Ovary (tissue), 9 donors: Measurements from ENCODE around the gene SGK1. TPM values are rescaled to one million over a fixed set of nuclear protein-coding genes. Genes with fewer than 3 reads are reported as not detected.
A peak's percentile ranks its signal among the peaks of the same experiment; 100 is the strongest.

Experiments
- DNase-seq, 5 donors: peaks; one replicate each; pipeline ENCODE4 v3.0.0-alpha.2; 2019 to 2020
- H3K27ac ChIP-seq, 2 donors: fragments of 200-600 bp; one replicate each; pipeline versions ENCODE4 v1.5.1 to v1.8.0; 2019 to 2022
- H3K27me3 ChIP-seq: fragments of 200-600 bp; one replicate; pipeline ENCODE4 v1.8.0; 2022
- H3K36me3 ChIP-seq: fragments of 200-600 bp; sonication (generic); one replicate; pipeline ENCODE4 v1.5.1; 2019
- H3K4me1 ChIP-seq: one replicate; pipeline ENCODE4 v1.8.1; 2013; ENCODE audit warnings: mild to moderate bottlenecking, moderate library complexity; ENCODE audit not compliant: insufficient read depth
- H3K4me3 ChIP-seq: fragments of 200-600 bp; sonication (generic); one replicate; pipeline ENCODE4 v1.5.1; 2017
- H3K9me3 ChIP-seq, 2 donors: fragments of 200-600 bp in 1 of 2; sonication (generic) in 1 of 2; one replicate each; pipeline versions ENCODE4 v1.5.1 to v1.8.1; 2013 to 2019; ENCODE audit warnings: mild to moderate bottlenecking in 1 of 2, moderate library complexity in 1 of 2
- EP300 ChIP-seq: sonication (generic); formaldehyde crosslinking; IDR thresholded peaks from one replicate; pipeline ENCODE4 v1.6.1; 2017; ENCODE audit warnings: antibody characterized with exemption
- POLR2A ChIP-seq: fragments of 450-650 bp; IDR thresholded peaks from one replicate; pipeline ENCODE4 v1.6.1; 2017; ENCODE audit warnings: antibody characterized with exemption, mild to moderate bottlenecking, moderate library complexity
- WGBS, 3 donors: extraction: QIAGEN DNeasy Blood & Tissue Kit in 1 of 3; methylation state at CpG; one replicate each; pipeline versions ENCODE4 v1.1.5 to v1.1.7; 2013 to 2017; 5-methylcytosine and 5-hydroxymethylcytosine counted together
- intact Hi-C, 4 donors: fragments of 100-400 bp; cut with DNase I; formaldehyde crosslinking; loops; one replicate each; pipeline versions ENCODE4 v1.11.0 to v1.15.1; 2022 to 2023
- polyA plus RNA-seq, 2 donors: library from polyadenylated mRNA; stranded (reverse); fragments of 200-250 nt in 1 of 2; fragments of 350-450 nt in 1 of 2; fragmentation: Illumina TruSeq in 1 of 2; extraction: RNeasy Lipid Tissue Mini Kit (QIAGEN cat#74804) in 1 of 2; gene quantifications; one replicate each; pipeline ENCODE4 v1.2.3, GENCODE V29; 2013 to 2014
- total RNA-seq, 7 donors: library from RNA; depleted of rRNA in 2 of 7; stranded (reverse); fragments of >200 nt in 2 of 7; fragmentation: NEBNext Ultra II Directional in 3 of 7; extraction: Animal tissue kit (Norgen Biotek cat#: 25700) in 3 of 7; gene quantifications; one replicate each; pipeline versions ENCODE4 v1.1.0 to v1.2.4, GENCODE V29; 2016 to 2023
- TF ChIP-seq, protein P1 (sequence below), 3 donors: fragments of 450-650 bp in 2 of 3; fragments of 200-600 bp in 1 of 3; IDR thresholded peaks; one replicate each; pipeline versions ENCODE4 v1.5.1 to v1.8.0; 2016 to 2022; ENCODE audit warnings: antibody characterized with exemption in 3 of 3, mild to moderate bottlenecking in 1 of 3
- donor health status: DM: no; HTN: no; CAD: no; lungs with moderate emphysema.
- donor health status: DM: no; HTN: no; CAD: no.
- donor health status: Bipolar disorder and iron deficiency.
- donor health status: DM: yes; HTN: yes; CAD: no.
- donor health status: DM: no; HTN: no; CAD: no.
- donor health status: DM: yes; HTN: yes; CAD: no.

SGK1 gene
- total and polyA plus RNA-seq, 9 donors = 124 to 610 (median 174) TPM

DNA sequence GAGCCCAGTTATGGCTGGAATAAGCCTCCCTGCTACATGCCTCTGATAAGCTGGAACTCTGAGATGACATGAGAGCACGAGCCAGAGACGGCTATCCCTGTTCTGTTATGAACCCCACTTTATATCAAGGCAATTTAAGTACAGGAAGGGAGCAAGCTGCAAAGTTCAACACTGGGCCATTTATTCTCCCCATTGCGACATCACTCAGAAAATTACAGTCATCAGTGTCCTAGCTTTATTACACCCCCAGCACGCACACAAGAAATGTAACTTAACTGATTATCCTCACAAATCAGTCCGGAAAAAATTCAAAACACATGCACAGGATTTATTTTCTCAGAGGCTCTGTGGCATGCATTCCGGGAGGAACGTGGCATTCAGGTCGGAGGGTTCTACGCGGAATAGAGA, 140.2 kb downstream of the SGK1 start:
- no peak for DNase-seq
- Histone ChIP-seq H3K4me3 (peak overlapping the region; percentile 38), H3K27me3 (no peaks in the 10 kb centered on the region), H3K9me3 (no peaks in the 10 kb centered on the region), H3K27ac (peak overlapping the region in 1 of 2 donors; percentile 97), H3K36me3 (no peaks in the 10 kb centered on the region), H3K4me1 (peaks cover 5% of the 10 kb centered on the region)
- intact Hi-C loops = loop anchor here in 3 of 4 donors (5.0 to 10.0 kb wide), 5 partner anchors 75 to 647 kb away; partner anchors contain the start of gene SGK1 (in 3 of the 3)
- TF ChIP-seq, protein P1, sequence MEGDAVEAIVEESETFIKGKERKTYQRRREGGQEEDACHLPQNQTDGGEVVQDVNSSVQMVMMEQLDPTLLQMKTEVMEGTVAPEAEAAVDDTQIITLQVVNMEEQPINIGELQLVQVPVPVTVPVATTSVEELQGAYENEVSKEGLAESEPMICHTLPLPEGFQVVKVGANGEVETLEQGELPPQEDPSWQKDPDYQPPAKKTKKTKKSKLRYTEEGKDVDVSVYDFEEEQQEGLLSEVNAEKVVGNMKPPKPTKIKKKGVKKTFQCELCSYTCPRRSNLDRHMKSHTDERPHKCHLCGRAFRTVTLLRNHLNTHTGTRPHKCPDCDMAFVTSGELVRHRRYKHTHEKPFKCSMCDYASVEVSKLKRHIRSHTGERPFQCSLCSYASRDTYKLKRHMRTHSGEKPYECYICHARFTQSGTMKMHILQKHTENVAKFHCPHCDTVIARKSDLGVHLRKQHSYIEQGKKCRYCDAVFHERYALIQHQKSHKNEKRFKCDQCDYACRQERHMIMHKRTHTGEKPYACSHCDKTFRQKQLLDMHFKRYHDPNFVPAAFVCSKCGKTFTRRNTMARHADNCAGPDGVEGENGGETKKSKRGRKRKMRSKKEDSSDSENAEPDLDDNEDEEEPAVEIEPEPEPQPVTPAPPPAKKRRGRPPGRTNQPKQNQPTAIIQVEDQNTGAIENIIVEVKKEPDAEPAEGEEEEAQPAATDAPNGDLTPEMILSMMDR (IDR thresholded peaks at IDR 0.05) = no peak
- TF ChIP-seq EP300 = no peak
- no peak for TF ChIP-seq POLR2A
- 26 to 32% (median 28%) methylated on average over 10 of the region's 10 CpGs for WGBS, 3 donors

DNA sequence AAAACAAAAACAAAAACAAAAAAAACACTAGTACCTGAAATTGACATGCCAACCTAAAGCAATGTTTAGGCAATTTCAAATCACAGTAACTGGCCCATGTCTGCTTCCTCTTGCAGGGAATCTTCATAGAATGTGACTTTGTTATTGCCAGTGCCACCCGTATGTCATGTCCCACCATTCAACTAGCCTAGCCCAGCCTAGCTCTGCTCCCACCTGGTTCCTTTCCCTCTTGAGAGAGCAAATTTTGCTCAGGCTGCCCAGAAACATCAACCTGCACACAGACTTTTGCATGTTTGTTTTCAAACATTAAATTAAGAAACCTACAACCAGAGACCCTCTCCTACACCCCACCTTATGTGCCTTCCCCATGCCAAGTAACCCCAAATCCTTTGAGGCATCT, 140.7 kb downstream of the SGK1 start:
- DNase-seq = no peak
- no peaks in the 10 kb centered on the region for H3K9me3 ChIP-seq
- H3K27me3 ChIP-seq = no peaks in the 10 kb centered on the region
- no peak for TF ChIP-seq EP300
- TF ChIP-seq, protein P1 (IDR thresholded peaks at IDR 0.05) = no peak
- TF ChIP-seq POLR2A = no peak
- H3K36me3 ChIP-seq = no peaks in the 10 kb centered on the region
- peak overlapping the region in 1 of 2 donors; percentile 97 for H3K27ac ChIP-seq
- intact Hi-C loops = loop anchor here in 3 of 4 donors (5.0 to 10.0 kb wide), 5 partner anchors 75 to 648 kb away; partner anchors contain the start of gene SGK1 (in 3 of the 3)
- H3K4me1 ChIP-seq = peaks cover 5% of the 10 kb centered on the region
- no peak overlapping the region for H3K4me3 ChIP-seq
- 89 to 97% (median 89%) methylated on average over 1 of the region's 1 CpG for WGBS, 3 donors

GRCh38 chr6:134176264-134176975, 141.5 kb downstream of the SGK1 start:
- Histone ChIP-seq H3K27ac (peak overlapping the region; percentile 81 to 97), H3K36me3 (no peaks in the 10 kb centered on the region), H3K27me3 (no peaks in the 10 kb centered on the region), H3K9me3 (no peaks in the 10 kb centered on the region), H3K4me1 (peaks cover 6% of the 10 kb centered on the region), H3K4me3 (peak overlapping the region; percentile 86)
- 7 to 11% (median 11%) methylated on average over 35 of the region's 35 CpGs for WGBS, 3 donors
- peak; percentile 54 to 78 (median 70) for DNase-seq
- TF ChIP-seq EP300 (no peak), POLR2A (no peak)
- TF ChIP-seq, protein P1 (IDR thresholded peaks at IDR 0.05) = no peak
- intact Hi-C loops = loop anchor here in 3 of 4 donors (5.0 to 10.0 kb wide), 5 partner anchors 76 to 648 kb away; partner anchors contain the start of gene SGK1 (in 3 of the 3)

- peak overlapping the region; percentile 81 to 97 for H3K27ac ChIP-seq
- WGBS, 3 donors = 0 to 1% (median 0%) methylated on average over 42 to 44 of the region's 44 CpGs
- DNase-seq = peak in 4 of 5 donors; percentile 61 to 80 (median 78)
- no peaks in the 10 kb centered on the region for H3K27me3 ChIP-seq
- H3K4me1 ChIP-seq = peaks cover 7% of the 10 kb centered on the region
- no peak for TF ChIP-seq EP300
- peak; percentile 14 for TF ChIP-seq POLR2A
- TF ChIP-seq, protein P1 (IDR thresholded peaks at IDR 0.05) = peak in 1 of 3 donors; percentile 4
- peak overlapping the region; percentile 86 for H3K4me3 ChIP-seq
- intact Hi-C loops = loop anchor here (2.0 to 10.0 kb wide), 7 partner anchors 77 to 649 kb away; partner anchors contain the start of gene SGK1 (in 3 of the 4)
- no peaks in the 10 kb centered on the region for H3K9me3 ChIP-seq
- no peaks in the 10 kb centered on the region for H3K36me3 ChIP-seq
Measured at GRCh38 chr6:134175532-134176263, 142.2 kb downstream of the SGK1 start.
